ENCODE measurements around the gene C1S. TPM values are rescaled to one million over a fixed set of nuclear protein-coding genes. Genes with fewer than 3 reads are reported as not detected.

Gene C1S
- polyA plus RNA-seq, 1 donor, result 53.5 TPM

DNA sequence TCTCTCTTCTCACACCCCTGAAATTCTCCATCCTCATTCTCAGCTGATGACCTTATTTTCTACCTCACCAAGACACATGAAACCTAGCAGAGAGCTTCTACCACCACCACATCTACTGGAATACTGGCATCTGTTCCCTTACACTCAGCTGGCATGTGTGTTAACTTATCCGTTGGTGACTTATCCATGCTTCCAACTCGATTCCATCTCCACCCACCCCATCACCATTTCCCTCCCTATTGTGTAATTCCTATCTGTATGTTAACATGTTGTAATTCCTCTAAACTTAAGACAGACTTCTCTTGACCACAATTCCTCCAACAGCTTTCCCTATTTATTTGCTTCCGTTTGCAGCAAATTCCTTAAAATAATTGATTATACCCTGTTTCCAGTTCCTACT, 15.4 kb downstream of the C1S start:
- no peak for DNase-seq

DNA sequence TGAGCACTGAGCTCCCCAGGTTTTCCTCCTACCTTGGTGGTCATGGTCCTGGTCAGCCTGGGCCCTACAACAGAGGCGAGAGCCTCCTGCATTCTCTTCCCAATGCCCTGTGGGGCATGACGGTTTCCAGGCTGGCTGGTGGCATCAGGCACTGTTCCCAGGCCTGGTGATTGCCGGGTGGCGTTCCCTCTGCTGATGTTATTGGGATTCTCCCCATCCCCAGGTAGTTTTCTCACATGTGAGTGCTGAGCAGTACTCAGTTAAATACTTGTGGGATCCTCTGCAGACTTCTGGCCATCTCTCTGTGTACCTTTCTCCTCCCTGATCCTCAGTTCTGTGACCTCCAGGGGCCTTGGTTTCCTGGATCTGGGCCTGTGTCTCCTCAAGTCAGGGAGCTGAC, 16.0 kb downstream of the C1S start:
- no peak for DNase-seq

DNA sequence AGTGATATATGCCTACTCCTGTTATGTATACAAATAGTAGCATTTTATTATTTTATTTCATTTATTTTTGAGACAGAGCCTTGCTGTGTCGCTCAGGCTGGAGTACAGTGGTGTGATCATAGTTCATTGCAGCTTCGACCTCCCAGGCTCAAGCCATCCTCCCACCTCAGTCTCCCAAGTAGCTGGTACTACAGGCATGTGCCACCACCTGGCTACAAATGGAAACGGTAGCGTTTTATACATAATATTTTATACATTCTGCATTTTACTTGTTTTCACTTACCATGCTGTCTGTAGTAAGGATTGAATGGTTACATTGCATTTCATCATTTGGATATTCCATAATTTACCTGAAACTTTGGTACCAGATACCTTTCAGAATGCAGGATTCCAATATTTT, 17.6 kb downstream of the C1S start:
- DNase-seq, result no peak

DNA sequence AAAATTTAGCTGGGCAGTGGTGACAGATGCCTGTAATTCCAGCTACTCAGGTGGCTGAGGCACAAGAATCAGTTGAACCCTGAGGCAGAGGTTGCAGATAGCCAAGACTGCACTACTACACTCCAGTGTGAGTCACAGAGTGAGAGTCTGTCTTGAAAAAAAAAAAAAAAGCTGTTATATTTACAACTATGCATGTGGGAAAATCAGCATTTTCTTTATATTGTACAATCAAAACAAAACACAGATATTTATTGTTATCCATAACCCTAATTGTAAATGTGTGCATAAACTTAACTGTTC, 19.3 kb downstream of the C1S start:
- no peak for DNase-seq

DNA sequence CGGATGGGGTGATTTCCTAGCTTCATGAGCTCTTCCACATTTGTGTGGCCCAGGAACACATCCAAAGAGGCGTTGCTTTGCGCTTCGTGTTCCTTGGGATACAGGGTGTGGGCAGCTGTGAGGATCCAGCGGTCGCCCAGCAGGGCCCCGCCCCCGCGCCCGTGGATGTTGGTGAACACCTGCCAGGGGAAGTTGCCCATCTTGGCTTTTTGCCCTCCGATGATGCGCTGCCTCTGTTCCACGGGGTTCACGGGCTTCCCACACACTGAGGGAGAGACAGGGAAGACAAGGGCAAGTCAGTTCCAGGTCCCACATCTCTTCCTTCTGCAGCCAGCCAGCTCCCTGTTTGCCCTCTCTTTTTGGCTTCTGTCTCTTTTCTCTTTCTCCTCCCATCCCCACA, 20.5 kb downstream of the C1S start:
- no peak for DNase-seq

DNA sequence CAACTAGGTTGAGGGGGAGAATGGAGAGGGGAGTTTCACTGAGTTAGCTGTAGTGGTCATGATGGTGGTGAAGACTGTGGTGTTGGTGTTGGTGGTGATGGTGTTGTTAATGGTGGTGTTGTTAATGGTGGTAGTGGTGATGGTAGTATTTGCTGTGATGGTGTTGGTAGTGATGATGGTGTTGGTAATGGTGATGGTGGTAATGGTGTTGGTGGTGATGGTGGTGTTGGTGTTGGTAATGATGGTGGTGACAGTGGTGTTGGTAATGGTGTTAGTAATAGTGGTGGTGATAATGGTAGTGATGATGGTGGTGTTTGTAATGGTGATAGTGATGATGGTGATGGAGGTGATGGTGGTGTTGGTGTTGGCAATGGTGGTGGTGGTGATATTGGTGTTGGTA, 22.6 kb downstream of the C1S start:
- no peak for DNase-seq

DNA sequence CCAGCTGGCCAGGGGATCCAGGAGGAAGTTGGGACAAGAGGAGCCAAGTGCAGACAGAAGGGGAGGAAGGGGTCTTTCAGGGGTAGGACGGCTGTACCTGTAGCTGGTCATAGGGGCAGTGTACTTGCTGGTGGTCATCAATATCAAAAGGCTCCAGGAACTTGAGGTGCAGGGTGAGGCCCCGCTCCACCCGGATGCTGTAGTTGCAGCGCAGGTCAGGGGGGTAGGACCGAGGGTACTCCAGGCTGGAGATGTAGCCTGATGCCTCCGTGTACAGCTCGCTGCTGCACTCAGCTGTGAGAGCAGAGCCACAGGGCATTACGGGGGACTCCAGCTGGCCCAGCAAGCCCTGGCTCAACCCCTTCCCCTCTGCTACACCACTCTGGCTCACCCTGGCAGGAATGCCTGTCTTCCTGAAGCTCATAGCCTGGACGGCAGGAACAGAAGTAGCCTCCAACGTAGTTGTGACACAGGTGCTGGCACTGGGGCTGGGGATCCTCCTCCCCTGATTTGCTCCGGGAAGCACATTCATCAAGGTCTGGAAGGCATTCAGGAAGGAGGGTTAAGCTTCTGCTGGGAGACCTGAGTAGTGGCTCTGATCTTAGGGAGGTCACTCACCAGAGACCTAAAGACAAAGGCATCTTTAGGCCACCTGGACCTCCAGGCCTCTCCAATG, 28.8 kb downstream of the C1S start:
- DNase-seq, result no peak

DNA sequence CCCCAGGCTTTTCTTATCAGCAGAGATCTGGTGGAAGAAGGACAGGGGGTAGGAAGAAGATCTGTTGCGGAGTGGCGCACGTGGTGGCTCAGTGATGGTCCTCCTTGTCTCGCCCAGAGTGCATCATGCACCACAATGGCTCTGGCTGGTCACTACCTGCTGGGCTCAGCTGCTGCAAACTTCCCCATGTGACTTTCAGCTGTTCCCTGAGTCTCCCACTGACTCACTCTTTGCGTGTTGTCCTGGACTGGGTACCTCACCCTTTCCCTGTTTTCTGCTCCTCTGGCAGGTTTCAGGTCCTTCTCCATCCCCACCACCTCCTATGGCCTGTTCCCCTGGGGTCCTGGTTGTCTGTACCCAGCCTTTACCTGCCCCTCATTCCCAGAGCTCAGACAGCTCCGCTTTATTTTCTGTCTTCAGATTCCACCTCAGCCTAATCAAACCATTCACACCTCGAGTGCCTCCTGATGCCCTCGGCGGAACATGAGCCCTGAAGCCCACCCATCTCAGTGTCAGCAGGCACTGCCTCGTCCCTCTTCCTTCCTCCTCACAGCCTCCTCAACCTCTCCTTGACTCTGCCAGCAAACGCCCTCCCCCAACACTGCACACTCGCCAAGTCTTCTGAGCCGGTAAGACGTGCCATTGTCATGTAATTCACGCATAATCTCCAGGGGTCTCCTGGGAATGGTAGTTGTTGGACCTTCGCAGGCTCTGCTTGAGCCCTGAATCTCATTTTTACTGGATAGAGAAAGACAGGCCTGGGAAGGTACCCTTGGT, 29.9 kb downstream of the C1S start:
- no peak for DNase-seq

DNA sequence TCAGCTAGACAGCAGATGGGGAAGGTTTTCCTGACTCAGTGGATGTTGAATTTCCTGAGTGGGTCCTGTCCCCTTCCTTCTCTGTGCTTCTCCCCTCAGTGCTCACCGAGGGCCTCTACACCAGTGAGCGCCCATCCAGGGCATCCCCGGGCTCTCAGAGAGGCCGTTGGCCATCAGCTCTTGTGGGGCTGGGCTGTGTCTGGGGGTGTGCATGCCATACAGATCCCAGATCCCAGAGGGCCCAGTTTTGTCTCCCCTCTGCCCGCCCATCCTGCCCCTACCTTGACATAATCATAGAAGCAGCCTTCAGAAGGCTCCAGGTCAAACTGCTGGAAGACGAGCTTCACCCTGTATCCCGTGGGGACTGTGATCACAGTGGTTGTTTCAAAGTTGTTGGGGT, 30.7 kb downstream of the C1S start:
- DNase-seq, result no peak

DNA sequence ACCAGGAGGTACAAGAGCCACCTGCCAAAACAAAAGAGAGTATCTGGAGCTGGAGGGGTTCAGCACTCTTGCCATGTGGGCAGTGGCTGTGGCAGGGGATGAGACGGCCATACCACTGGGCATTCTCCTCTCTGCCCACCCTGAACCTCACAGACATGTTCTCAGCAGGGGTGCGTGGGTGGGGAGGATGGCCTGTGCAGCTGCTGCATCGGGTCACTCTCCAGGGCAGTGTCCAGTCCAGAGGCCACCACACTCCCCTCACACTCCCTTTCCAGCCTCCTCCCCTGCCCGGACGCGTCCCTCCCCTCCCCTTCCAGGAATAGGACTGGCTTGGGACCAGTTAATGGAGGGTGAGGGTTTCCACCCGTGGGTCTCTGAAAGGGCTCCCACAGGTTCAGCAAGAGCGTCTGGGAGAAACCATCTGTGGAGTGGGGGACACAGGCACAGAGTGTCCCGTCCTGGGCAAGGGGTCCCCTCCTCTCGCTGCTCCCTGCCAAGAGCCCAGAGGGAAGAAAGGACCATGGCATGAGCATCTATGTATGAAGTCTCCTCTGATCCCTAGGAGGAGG, 31.2 kb downstream of the C1S start:
- DNase-seq, result peak; percentile 24

DNA sequence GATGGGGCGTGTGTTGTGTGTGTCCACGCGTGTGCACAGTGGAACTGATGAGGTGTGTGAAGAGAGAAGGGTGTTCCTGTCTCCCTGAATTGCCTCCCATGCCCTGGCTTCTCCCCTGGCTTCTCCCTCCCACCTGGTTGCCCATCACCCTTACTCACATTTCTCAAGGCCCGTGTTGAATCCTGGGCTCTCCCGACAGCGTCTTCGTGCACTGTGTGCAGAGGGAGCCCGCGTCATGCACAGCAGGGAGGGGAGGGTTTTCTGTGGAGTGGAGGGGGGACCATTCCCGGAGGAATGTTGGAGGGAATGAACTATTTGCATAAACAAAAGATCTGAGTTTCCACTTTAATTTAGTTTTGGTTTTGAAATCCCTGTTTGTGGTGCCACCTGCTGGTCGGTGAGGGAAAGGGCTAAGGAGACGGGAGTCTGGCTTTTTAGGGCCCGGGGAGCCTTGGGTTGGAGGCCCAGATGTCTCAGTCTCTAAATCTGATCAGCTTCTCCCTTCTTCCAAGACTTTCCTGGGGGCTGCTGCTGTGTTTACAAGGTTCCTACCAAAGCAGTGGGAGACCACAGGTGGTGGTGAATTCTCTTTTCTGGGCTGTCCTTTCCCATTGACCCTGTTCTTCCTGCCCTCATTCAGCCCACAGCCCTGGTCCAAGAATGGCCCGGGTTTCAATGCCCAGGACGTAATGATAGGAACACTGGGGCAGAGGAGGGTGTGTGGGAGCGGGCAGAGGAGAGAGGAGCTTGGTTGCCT, 31.9 kb downstream of the C1S start, which contains the start of gene C1R:
Gene C1R, minus strand, starts transcription at position 217 of the 757 bp plus-strand sequence. Its CDS starts 57 bp downstream, at position 160.
- peak; percentile 82 for DNase-seq

DNA sequence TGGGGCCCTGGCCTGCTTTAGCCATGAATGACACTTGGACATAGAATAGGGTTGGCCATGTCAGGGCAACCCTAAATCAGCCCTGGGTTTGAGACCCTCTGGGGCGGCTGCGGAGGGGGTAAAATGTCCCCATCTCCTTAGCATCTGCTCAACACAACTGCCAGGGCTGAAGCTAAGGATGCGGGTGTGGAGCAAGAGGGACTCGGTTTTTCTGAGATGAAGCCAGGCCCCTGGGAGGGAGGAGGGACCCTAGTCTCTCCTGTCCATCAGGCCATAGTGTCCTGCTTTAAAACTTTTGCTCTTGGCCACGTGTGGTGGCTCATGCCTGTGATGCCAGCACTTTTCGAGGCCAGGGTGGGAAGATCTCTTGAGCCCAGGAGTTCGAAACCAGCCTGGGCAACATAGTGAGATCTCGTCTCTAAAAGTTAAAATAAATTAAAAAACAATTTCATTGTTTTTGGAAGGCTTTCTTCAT, 32.5 kb downstream of the C1S start:
- DNase-seq, result no peak

DNA sequence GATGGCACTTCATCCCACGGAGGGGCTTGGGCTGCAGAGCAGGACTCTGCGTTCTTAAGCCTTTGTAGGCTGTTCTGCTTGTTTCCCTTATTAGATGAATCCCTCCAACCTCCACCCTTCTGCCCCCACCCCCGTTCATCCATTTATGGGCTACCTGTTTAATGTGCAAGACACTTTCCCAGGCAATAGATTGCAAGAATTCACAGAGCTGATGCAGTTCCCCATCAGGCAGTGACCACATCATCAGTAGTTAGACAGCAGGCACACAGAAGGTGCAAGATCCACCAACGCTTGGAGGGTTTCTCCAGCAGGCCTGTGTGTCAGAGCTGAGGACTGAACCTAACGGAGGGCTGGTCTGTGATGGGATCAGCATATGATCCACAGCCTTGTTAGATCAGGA, 33.0 kb downstream of the C1S start:
- no peak for DNase-seq

DNA sequence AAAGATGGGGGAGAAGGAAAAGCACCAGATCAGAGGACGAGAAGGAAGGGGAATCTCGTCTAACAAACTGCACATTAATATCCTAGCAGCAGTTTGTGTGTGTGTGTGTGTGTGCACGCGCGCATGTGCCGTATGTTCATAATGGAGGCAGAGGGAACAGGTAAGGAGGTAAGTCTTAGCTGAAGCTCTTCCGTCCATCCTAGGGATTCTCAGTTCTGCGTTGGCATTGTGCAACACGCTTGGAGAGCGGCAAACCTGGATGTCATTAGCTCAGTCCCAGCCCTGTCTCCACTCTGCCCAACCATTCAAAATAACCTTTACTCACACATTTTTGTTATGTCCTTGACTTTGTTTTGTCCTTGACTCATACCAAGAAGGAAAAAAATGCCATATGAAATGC, 33.4 kb downstream of the C1S start:
- no peak for DNase-seq

DNA sequence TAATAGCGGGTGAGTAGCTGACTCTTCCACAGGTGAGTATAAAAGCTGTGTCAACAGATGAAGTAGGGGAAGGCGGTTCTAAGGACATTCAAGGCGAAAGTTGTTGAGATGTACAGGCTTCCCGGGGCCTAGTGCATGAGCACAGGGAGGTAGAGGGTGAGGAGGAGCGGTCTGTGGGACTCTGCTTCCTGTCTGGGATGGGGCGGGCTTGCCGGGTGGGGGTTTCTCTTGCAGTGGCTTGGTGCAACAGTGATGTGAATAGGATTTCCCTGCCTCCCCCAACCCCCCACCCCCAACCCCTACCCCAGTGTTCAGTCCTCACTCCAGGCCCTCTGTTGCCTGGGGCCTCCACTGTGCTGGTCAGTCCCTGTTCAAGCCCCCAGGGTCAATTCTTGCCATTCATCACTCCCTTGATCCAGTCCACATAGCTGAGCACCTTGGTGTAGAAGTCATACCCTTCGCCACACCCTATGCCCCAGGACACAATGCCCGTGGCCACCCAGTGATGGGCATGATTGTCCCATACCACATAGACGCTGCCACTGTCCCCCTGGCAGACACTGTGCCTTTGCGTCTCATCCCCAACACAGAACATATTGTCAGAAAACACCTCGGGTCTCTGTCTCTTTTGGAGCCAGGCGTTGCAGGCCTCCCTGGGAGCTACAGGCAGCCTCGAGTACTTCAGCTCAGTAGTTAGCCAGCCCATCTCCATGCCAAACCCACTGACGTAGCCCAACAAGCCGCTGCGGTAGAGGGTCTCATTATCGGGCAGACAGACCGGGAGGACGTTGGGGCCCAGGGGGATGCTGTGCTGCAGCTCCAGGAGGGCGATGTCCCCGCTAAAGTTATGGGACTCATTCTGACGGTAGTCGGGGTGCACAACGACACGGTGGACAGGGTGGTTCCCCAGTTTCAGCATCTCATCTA, 35.8 kb downstream of the C1S start:
- DNase-seq, result no peak

DNA sequence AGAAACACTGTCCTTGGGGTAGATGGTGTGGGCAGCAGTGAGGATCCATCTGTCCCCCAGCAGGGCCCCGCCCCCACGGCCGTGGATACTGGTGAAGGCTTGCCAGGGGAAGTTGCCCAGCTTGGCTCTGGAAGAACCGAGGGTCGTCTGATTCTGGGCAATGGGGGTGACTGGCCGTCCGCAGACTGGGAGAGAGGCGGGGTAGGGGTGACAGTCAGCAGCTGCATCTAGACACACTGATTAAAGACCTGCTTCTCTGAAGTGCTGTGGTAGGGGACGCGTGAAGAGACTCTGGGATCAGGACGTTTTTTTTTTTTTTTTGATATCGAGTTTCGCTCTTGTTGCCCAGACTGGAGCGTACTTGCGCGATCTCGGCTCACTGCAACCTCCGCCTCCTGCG, 36.5 kb downstream of the C1S start:
- no peak for DNase-seq

DNA sequence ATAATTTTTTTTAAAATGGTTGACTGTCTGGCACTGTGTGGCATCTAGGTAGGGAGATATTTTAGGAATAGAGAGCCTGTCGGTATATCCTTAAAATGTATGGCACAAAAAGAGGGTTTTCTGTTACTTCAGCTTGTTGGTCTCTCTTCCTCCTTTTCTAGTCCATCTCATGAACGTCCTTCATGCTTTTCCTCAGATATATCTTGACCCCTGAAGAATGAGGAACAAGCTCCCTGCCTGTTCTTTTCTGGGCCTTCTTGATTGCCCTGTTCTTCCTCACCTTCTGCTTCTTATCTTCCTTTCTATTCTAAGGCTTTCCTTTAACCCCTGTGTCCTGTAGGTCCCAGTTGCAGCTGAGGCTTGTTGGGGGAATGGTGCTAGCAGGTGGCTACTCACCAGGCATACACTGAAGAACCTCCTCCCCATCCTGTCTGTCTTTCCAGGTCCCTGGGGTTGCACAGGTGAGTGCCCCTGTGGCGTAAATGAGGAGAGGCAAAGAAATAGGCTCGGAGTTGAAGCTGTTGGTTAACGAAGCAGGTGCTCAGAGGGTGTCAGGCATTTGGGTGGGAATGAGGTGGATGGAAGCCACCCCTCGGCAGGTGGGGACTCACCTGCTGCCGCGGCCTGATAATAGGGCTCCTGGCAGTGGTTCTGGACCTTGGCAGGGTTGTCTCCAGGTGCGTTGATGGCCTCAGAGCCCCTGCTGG, 38.9 kb downstream of the C1S start:
- DNase-seq, result no peak

DNA sequence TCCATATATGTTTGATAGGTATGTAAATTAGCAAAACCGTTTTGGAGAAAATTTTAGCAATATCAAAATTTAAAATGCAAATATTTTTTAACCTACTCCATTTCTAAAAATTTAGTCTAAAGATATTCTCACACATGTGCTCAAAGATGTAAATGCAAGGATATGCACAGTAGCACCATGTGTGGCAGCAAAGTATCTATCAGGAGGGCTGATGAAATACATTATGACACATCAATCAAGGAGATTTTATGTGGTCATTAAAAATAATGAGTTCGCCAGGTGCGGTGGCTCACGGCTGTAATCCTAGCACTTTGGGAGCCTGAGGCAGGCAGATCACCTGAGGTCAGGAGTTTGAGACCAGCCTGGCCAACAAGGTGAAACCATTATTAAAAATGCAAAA, 39.7 kb downstream of the C1S start:
- no peak for DNase-seq

DNA sequence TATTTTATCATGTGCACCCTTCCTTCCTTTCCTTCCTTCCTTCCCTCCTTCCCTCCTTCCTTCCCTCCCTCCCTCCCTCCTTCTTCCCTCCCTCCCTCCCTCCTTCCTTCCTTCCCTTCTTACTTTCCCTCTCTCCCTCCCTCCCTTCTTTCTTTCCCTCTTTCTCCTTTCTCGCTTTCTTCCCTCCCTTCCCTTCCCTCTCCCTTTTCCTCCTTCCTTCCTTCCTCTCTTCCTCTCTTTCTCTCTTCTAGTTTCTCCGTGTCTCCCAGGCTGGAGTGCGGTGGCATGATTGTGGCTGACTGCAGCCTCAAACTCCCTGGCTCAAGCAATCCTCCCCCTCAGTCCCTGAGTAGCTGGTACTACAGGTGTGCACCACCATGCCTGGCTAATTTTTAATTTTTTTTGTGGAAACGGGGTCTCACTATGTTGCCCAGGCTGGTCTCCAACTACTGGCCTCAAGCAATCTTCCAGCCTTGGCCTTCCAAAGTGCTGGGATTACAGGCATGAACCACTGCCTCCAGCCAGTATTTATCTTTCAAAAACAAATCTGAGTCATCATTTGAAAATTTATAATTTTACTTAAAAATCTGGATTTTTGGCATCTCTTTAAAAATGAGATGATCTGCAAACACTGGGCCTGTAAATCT, 40.7 kb downstream of the C1S start:
- no peak for DNase-seq

DNA sequence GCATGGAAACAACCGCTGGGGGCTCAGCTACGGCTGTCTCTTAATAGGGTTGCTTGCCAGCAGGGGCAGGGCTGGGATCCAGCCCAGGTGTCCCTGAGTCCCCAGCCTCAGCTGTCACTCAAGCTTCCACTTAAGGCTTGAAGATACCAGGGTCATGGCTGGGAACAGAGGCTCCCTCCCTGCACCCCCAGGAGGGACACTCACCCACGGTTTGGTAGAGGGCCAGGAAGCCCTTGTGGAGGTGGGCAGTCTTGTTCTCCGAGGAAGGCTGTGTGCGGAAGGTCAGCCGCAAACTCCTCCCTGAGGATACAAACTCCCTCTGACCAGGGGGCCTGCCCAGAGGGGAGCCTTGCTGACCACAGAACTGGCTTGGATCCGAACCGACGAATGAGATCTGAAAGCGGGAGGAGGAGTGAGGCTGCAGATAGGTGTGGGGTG, 41.2 kb downstream of the C1S start:
- no peak for DNase-seq
